HG02759 (cell line): ENCODE data around the gene MYO1B.

Source experiments
- ATAC-seq: cut with Tn5 transposase; IDR thresholded peaks from one replicate; pipeline ENCODE4 v1.9.1; 2021; ENCODE audit warnings: mild to moderate bottlenecking, moderate library complexity; ENCODE audit not compliant: unreplicated experiment

The MYO1B gene

DNA sequence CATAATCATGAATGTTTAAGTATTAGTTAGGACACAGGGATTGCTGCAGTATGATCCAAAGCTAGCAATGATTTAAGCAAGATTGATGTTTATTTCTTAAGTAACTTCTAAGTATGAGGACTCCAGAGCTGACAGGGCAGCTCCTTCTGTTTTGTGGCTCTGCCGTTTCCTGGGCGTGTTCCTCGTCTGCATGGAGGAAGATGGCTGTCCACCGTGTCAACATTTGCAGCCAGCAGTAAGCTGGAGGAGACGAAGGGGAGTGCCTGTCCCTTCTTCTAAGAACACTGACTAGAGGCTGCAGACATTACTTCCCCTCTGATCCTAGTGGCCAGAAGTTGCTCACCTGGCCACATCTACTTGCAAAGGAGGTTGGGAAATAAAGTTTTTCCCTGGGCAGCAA lies 144.1 kb downstream of the MYO1B start:
- no peak for ATAC-seq

- no peak for ATAC-seq
These were observed 146.0 kb downstream of the MYO1B start for GRCh38 chr2:191391171-191391570.

DNA sequence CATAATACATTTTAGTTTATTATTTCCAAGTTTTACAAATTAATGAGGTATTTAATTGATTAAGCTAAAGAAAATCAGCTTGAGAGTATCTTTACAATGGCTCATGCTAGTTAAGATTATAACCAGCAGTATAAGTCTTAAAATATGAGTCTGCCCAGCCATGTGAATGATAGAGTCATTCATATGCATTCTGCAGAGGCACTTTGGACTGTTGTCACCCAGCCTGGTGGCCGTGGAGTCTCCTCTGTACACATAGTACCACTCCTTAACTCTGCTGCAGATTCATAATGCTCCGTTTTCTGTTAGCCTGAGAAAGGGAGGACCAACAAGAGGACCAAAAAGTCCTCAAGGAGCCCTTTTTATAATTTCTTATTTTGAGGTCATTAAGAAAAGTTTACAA lies 148.8 kb downstream of the MYO1B start:
- no peak for ATAC-seq

GRCh38 chr2:191396794-191397193 lies 151.6 kb downstream of the MYO1B start:
- no peak for ATAC-seq

DNA sequence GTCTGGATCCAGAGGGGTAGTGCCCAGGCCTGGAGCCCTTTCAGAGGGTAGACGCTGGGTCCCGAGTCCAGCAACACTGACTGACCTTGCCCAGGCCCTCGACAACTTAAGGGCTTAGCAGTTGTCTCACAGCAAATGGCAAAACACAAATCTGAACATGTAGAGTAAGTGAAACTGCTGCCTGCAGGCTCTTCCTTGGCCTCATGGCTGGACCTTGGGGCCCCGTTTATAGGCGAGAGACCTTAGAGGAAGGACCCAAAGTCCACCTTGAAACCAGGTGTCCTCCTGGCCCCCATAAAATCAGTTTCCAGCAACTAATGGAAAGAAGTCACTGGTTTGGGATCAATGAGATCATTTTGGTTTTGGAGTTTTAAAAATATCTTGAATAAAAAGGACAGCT lies 154.4 kb downstream of the MYO1B start:
- ATAC-seq = no peak

DNA sequence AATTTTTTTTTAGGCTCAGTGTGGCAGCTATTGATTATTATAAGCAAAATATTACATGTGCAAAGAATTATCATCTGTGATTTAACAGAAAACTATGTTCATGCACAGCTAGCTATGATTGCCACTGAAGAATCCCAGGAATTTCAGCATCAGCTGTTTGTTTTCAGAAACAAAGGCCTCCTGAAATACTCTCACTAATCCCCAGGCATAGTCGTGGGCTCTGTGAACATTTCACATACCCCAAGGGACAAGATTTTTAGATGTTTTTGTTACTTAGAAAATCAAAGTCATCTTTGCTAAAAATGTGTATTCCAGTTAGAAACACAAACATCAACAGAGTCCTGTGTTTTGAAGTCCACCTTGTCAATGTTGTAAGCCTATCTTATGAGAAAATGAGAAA lies 156.1 kb downstream of the MYO1B start:
- ATAC-seq = no peak

DNA sequence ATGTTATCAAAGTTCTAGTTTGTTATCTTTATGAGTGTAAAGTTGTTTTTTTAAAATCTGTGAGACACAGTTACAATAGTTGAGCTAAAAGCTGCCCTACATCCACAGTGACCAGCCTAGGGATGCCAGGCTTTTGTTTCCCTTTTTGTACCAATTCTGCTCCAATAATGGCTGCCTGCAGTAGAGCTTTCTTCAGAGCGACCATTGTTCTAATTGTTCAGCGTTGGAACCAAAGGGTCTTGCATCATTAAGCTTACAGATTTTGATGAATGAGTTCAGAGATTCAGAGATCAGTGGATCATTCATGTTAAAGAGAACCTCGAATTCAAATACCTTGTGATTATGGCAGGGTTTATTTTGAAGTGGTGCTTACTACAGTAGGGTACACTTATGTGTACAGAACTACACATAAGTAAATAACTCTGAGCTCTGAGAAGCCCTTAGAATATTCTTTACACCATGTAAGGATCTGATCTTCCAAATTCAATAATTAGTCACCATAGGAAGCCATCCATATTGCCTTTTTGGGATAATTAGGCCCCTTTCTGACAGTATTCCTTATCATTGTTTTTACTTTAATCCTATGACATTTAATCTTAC lies 157.9 kb downstream of the MYO1B start:
- no peak for ATAC-seq

DNA sequence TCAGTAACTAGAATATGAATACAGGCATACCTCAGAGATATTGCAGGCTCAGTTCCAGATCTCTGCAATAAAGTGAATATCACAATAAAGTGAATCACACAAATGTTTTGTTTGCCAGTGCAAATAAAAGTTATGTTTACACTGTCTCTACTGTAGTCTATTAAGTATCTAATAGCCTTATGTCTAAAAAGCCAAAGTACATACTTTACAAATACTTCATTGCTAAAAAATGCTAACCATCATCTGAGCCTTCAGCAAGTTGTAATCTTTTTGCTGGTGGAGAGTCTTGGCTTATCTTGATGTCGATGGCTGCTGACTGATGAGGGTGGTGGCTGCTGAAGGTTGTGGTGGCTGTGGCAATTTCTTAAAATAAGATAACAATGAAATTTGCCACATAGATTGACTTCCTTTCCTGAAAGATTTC lies 159.4 kb downstream of the MYO1B start:
- ATAC-seq = no peak

GRCh38 chr2:191405546-191405945 lies 160.3 kb downstream of the MYO1B start:
- ATAC-seq = no peak

DNA sequence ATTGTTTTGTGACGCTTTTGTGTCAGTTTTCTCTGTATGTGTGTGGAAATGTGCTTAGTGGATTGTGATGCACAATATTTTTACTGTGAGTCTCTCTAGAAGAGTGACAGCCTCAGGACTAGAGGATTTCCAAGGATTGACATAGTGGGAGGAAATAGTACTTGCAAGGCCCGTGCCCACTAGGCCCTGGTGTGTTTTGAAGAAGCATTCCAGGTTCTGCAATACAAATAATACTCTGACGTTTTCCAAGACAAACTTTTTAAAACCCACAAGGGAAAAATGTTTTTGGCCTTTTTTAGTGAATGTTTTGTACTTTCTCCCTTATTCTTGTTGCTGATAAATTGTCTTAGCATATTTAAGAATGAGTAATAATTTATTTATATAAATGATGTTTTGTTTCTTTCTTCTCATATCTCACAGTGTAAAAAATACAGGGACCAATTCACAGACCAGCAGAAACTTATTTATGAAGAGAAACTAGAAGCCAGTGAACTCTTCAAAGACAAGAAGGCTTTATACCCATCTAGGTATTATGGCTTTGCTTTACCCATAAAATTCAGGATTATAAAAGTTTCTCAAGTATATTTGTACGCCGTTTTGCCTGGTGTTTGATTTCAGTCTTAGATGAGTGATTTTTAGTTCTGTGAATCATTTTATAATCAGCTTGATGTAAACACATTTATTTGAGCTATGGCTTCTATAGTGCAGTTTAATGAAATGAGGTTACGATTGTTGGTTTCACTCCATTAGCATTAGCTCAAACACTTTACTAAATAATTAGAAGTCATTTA lies 165.6 kb downstream of the MYO1B start:
- ATAC-seq = no peak

GRCh38 chr2:191411472-191411871 lies 166.3 kb downstream of the MYO1B start:
- no peak for ATAC-seq

- no peak for ATAC-seq
These were observed 167.1 kb downstream of the MYO1B start for GRCh38 chr2:191412353-191412752.

- ATAC-seq = no peak
These were observed 169.9 kb downstream of the MYO1B start for GRCh38 chr2:191415101-191415500.

DNA sequence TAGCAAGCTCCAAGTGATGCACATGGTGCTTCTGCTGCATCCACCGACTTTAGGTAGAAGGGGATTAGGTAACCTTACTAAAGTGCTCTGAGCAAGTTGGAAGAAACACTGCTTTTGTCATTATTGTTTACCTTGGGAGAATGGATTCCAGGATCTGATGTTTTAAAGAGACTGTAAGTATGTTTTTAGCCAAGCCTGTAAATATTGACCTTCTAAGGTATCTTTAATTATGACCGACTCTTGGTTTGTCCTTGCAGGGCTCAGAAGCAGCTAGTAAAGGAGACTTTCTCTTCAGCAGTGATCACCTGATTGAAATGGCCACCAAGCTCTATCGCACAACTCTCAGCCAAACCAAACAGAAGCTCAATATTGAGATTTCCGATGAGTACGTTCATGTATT lies 170.7 kb downstream of the MYO1B start:
- no peak for ATAC-seq

DNA sequence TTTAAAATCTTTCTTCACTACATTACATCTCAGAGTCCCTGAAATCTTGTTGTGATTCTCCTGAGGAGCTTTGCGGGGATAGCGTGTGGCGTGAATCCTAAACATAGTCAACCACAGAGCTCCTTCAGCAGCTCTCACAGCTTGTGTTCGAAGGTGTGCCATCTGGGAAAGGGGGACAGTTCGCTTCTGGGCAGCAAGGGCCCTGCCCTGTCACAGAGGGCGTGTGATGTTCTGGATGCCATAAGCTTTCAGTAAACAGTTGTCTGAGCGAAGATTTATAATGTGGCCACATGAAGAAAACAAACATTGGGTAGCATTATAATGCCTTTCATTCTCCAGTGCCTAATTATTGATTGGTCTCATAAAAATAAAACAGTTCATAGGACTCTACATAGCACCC lies 172.5 kb downstream of the MYO1B start:
- ATAC-seq = no peak

GRCh38 chr2:191421950-191422349 lies 176.7 kb downstream of the MYO1B start:
- no peak for ATAC-seq

- ATAC-seq = no peak
These were observed 181.8 kb downstream of the MYO1B start for GRCh38 chr2:191427031-191427430.

- no peak for ATAC-seq
These were observed 182.9 kb downstream of the MYO1B start for GRCh38 chr2:191428141-191428540.

DNA sequence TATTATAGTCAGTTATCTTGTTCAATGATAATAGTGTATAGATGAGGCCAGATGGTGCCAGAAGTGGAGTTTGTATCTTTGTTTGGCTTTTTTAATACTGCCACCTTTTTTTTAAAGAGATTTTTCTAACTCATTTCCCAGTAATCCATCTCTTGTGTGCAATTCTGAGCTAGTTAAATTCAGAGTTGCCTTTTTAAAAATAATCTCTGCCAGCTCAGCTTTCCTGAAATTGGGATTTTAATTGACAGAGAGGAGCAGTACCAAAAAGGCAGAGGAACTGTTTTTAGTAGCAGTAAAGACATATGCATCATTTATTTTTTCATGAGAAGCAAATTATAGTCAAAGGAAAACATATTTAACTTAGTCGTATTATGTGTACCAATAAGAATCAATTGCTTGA lies 185.3 kb downstream of the MYO1B start:
- ATAC-seq = no peak

- ATAC-seq = no peak
These were observed 186.9 kb downstream of the MYO1B start for GRCh38 chr2:191432121-191432520.

DNA sequence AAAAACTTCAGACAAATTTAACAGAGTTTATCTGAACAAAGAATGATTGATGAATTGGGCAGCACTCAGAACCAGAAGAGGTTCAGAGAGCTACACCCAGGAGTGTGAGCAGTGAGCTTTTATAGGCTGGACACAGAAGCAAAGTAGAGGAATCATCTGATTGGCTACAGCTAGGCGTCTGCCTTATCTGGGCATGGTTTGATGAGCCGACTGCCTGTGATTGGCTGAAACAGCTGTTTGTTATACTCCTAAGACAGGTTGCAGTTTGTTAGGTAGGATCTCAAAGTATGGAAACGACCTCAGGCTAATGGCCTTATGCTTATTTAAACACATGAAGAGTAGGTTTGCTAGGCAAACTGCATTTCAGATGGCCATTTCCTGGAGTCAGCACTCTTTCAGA lies 188.9 kb downstream of the MYO1B start:
- ATAC-seq = no peak

DNA sequence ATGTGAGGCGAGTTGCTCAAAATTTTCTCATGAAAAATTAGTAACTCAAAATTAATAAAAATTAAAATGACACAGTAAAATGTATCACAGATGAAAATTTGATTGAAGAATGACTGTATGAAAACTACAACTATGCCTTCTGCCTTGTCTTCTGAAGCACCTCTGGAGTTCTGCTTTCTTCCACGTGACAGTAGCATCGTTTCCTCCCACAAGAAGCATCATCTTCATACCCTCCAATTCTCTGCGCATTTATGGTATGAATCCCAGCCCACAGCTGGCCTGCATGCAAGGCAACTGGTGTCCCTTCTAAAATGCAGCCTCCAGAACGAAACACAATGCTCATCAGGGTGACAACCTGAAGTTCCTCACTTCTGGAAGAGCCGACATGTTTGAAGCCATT lies 189.9 kb downstream of the MYO1B start:
- ATAC-seq = no peak
